Caco-2 (cell line): ENCODE data around the gene PI4K2A. TPM values are rescaled to one million over a fixed set of nuclear protein-coding genes. Genes with fewer than 3 reads are reported as not detected.

Experiments
- BruUV-seq: library from RNA; stranded (reverse); fragments of 400-500 nt; replicated peaks from 2 replicates; lab custom pipeline; 2021; lab: Mats Ljungman, UMichigan
- CTCF ChIA-PET: fragments of 300-600 bp; sonication (Branson Sonifier 250); formaldehyde crosslinking; loops from one replicate; lab custom pipeline; 2022; ENCODE audit warnings: antibody characterized with exemption; lab: Charles Lee
- POLR2A ChIA-PET: fragments of 300-600 bp; sonication (Branson Sonifier 250); formaldehyde crosslinking; loops from one replicate; lab custom pipeline; 2022; ENCODE audit warnings: antibody characterized with exemption; lab: Charles Lee
- DNase-seq, 2 experiments: peaks; one replicate each; pipeline versions ENCODE4 v3.0.0 to v3.0.0-alpha.2; 2020 to 2022
- H3K27me3 ChIP-seq: replicated peaks from 2 replicates; pipeline ENCODE4 v1.6.0; 2011; ENCODE audit warnings: low read length; ENCODE audit not compliant: control insufficient read depth, insufficient read depth
- H3K36me3 ChIP-seq: 2 replicates; pipeline ENCODE4 v1.5.1; 2011; ENCODE audit warnings: low read length; ENCODE audit not compliant: control insufficient read depth, insufficient read depth
- H3K4me1 ChIP-seq: fragments of 250-450 bp; sonication (Bioruptor Pico); 2 replicates; pipeline ENCODE4 v1.5.1; 2020; ENCODE audit warnings: mild to moderate bottlenecking
- H3K4me3 ChIP-seq: 2 replicates; pipeline ENCODE4 v1.5.1; 2011; ENCODE audit warnings: low read depth, mild to moderate bottlenecking, control low read depth, low read length
- H3K9me3 ChIP-seq: fragments of 250-450 bp; sonication (Bioruptor Pico); 2 replicates; pipeline ENCODE4 v1.5.1; 2020; ENCODE audit warnings: mild to moderate bottlenecking, moderate library complexity
- H3K27ac Mint-ChIP-seq: one replicate; pipeline ENCODE4 v1.8.0; 2022; ENCODE audit warnings: mixed read lengths; ENCODE audit not compliant: unreplicated experiment
- H3K27me3 Mint-ChIP-seq: one replicate; pipeline ENCODE4 v1.8.0; 2022; ENCODE audit warnings: mixed read lengths; ENCODE audit not compliant: insufficient read depth, unreplicated experiment
- H3K36me3 Mint-ChIP-seq: one replicate; pipeline ENCODE4 v1.8.0; 2022; ENCODE audit warnings: mild to moderate bottlenecking, mixed read lengths; ENCODE audit not compliant: insufficient read depth, unreplicated experiment
- H3K4me1 Mint-ChIP-seq: one replicate; pipeline ENCODE4 v1.8.0; 2022; ENCODE audit warnings: low read depth, mixed read lengths; ENCODE audit not compliant: unreplicated experiment
- H3K4me3 Mint-ChIP-seq: one replicate; pipeline ENCODE4 v1.8.0; 2022; ENCODE audit warnings: mild to moderate bottlenecking, moderate library complexity, mixed read lengths; ENCODE audit not compliant: unreplicated experiment
- H3K9me3 Mint-ChIP-seq: one replicate; pipeline ENCODE4 v1.8.0; 2022; ENCODE audit warnings: mixed read lengths; ENCODE audit not compliant: unreplicated experiment
- intact Hi-C: fragments of 100-400 bp; cut with micrococcal nuclease; formaldehyde crosslinking; loops from one replicate; pipeline ENCODE4 v1.10.0; 2022; ENCODE audit not compliant: unreplicated experiment
- total RNA-seq: library from RNA; stranded (reverse); gene quantifications from 2 replicates; pipeline ENCODE4 v1.2.3, GENCODE V29; 2022
- TF ChIP-seq, protein P1 (sequence below), 2 experiments: fragments of 200-600 bp in 1 of 2; IDR thresholded peaks; 1 replicate in 1 of 2; 2 replicates in 1 of 2; pipeline versions ENCODE4 v1.5.1 to v1.8.0; 2011 to 2022; ENCODE audit warnings: antibody characterized with exemption in 1 of 2, control low read depth in 1 of 2, inconsistent platforms in 1 of 2, low read depth in 1 of 2, low read length in 1 of 2, mild to moderate bottlenecking in 1 of 2, moderate library complexity in 1 of 2; ENCODE audit not compliant: insufficient read depth in 1 of 2, severe bottlenecking in 1 of 2, unreplicated experiment in 1 of 2

PI4K2A gene
- total RNA-seq, 1 experiment from 2014 or later: 27.3 TPM

DNA sequence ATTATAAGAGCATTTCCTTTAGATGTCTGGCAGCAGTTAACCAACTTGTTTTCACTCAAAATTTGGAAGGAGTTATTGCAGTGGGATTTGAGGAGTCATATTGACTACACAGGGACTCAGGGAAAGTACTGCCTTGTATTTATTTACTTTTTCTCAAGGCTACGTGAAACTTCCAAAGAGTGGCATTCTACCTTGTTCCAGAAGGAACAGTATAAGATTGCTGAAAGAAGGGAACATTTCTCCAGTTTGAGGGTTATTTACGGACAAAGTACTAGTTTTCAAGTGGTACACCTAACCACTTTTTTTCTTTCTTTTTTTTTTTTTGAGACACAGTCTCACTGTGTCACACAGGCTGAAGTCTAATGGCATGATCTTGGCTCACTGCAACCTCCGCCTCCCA is 12.2 kb upstream of the PI4K2A start:
- TF ChIP-seq, protein P1, sequence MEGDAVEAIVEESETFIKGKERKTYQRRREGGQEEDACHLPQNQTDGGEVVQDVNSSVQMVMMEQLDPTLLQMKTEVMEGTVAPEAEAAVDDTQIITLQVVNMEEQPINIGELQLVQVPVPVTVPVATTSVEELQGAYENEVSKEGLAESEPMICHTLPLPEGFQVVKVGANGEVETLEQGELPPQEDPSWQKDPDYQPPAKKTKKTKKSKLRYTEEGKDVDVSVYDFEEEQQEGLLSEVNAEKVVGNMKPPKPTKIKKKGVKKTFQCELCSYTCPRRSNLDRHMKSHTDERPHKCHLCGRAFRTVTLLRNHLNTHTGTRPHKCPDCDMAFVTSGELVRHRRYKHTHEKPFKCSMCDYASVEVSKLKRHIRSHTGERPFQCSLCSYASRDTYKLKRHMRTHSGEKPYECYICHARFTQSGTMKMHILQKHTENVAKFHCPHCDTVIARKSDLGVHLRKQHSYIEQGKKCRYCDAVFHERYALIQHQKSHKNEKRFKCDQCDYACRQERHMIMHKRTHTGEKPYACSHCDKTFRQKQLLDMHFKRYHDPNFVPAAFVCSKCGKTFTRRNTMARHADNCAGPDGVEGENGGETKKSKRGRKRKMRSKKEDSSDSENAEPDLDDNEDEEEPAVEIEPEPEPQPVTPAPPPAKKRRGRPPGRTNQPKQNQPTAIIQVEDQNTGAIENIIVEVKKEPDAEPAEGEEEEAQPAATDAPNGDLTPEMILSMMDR (IDR thresholded peaks at IDR 0.05; ENCODE audit: insufficient read depth in 1 of 2, low read depth in 1 of 2, low read length in 1 of 2, severe bottlenecking in 1 of 2, unreplicated experiment in 1 of 2): no peak
- CTCF ChIA-PET: no interaction called here
- no peak overlapping the region for H3K4me3 Mint-ChIP-seq

DNA sequence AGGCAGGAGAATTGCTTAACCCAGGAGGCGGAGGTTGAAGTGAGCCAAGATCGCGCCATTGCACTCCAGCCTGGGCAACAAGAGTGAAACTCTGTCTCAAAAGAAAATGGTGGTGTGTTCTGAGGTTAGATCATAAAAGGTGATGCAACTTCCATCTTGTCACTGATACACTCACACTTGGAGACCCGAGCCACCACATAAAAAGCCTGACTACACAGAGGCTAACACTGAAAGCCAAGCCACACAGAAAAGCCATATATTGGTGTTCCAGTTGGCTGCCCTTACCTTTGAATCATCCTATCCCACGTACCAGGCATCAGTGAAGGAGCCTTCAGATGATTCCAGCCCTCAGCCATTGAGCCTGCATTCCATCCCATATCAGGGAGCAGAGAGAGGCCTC is 11.2 kb upstream of the PI4K2A start:
- ChIA-PET CTCF (no interaction called here), POLR2A (no interaction called here)
- intact Hi-C loops: no loop called here
- H3K4me3 Mint-ChIP-seq: no peak overlapping the region
- H3K9me3 Mint-ChIP-seq: no peaks in the 10 kb centered on the region
- DNase-seq: no peak
- H3K27me3 ChIP-seq: no peaks in the 10 kb centered on the region
- no peaks in the 10 kb centered on the region for H3K9me3 ChIP-seq
- TF ChIP-seq, protein P1 (IDR thresholded peaks at IDR 0.05; ENCODE audit: insufficient read depth in 1 of 2, low read depth in 1 of 2, low read length in 1 of 2, severe bottlenecking in 1 of 2, unreplicated experiment in 1 of 2): no peak
- BruUV-seq: no TSS peak
- no peak overlapping the region for H3K27ac Mint-ChIP-seq
- peaks cover 11% of the 10 kb centered on the region for H3K36me3 Mint-ChIP-seq
- 0 out of 2 replicates have a peak, but pooled peaks cover 5% of the 10 kb centered on the region for H3K4me1 ChIP-seq
- H3K4me1 Mint-ChIP-seq: peaks cover 7% of the 10 kb centered on the region
- no peaks in the 10 kb centered on the region for H3K36me3 ChIP-seq
- no peaks in the 10 kb centered on the region for H3K27me3 Mint-ChIP-seq
- no peak overlapping the region for H3K4me3 ChIP-seq

More for the DNA sequence above, 12.2 kb upstream of the PI4K2A start:
- H3K36me3 ChIP-seq: no peaks in the 10 kb centered on the region
- DNase-seq: no peak
- intact Hi-C loops: no loop called here
- H3K4me3 ChIP-seq: no peak overlapping the region
- Mint-ChIP-seq H3K9me3 (no peaks in the 10 kb centered on the region), H3K36me3 (peaks cover 4% of the 10 kb centered on the region), H3K4me1 (peaks cover 3% of the 10 kb centered on the region), H3K27me3 (no peaks in the 10 kb centered on the region), H3K27ac (no peak overlapping the region)
- BruUV-seq: no TSS peak
- H3K4me1 ChIP-seq: 0 out of 2 replicates have a peak, but pooled peaks cover 8% of the 10 kb centered on the region
- no peaks in the 10 kb centered on the region for H3K27me3 ChIP-seq
- POLR2A ChIA-PET: no interaction called here
- no peaks in the 10 kb centered on the region for H3K9me3 ChIP-seq

DNA sequence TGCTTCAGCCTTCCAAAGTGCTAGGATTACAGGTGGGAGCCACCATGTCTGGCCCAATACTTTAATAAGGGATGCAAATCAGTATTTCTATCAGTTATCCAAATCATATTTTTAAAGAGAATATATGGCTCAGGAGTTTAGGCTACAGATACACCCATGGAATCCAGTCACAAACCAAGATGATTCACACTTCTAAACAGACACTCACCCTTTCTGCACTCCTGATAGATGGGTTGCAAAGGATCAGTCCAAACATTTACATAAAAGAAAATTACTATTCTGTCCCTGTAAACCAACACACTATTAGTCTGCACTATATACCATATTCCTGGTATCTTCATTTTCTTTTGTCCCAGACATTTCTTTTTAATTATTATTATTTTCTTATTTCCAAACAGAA is 9.4 kb upstream of the PI4K2A start:
- 0 out of 2 replicates have a peak, but pooled peaks cover 5% of the 10 kb centered on the region for H3K4me1 ChIP-seq
- Mint-ChIP-seq H3K4me1 (peaks cover 7% of the 10 kb centered on the region), H3K4me3 (no peak overlapping the region), H3K27ac (no peak overlapping the region), H3K27me3 (no peaks in the 10 kb centered on the region), H3K36me3 (peaks cover 11% of the 10 kb centered on the region), H3K9me3 (no peaks in the 10 kb centered on the region)
- no peaks in the 10 kb centered on the region for H3K36me3 ChIP-seq
- ChIA-PET POLR2A (no interaction called here), CTCF (no interaction called here)
- TSS peak; percentile 20 for BruUV-seq
- H3K9me3 ChIP-seq: no peaks in the 10 kb centered on the region
- no peaks in the 10 kb centered on the region for H3K27me3 ChIP-seq
- no peak overlapping the region for H3K4me3 ChIP-seq
- no peak for DNase-seq
- TF ChIP-seq, protein P1 (IDR thresholded peaks at IDR 0.05; ENCODE audit: insufficient read depth in 1 of 2, low read depth in 1 of 2, low read length in 1 of 2, severe bottlenecking in 1 of 2, unreplicated experiment in 1 of 2): no peak
- intact Hi-C loops: no loop called here
